SJCRH30 (cell line): Measurements from ENCODE around the gene TNC. TPM values are rescaled to one million over a fixed set of nuclear protein-coding genes. Genes with fewer than 3 reads are reported as not detected.
A peak's percentile ranks its signal among the peaks of the same experiment; 100 is the strongest.

ENCODE experiments used
- DNase-seq, 2 experiments: peaks; one replicate each; pipeline ENCODE4 v3.0.0-alpha.2; 2015 to 2020
- H3K27ac ChIP-seq: fragments of 250-450 bp; sonication (Bioruptor Pico); 2 replicates; pipeline ENCODE4 v1.5.1; 2020; ENCODE audit warnings: mild to moderate bottlenecking, moderate library complexity
- H3K27me3 ChIP-seq: fragments of 250-450 bp; sonication (Bioruptor Pico); 2 replicates; pipeline ENCODE4 v1.5.1; 2020; ENCODE audit warnings: mild to moderate bottlenecking, moderate library complexity
- H3K36me3 ChIP-seq: fragments of 250-450 bp; sonication (Bioruptor Pico); 2 replicates; pipeline ENCODE4 v1.5.1; 2020; ENCODE audit warnings: mild to moderate bottlenecking, moderate library complexity
- H3K4me1 ChIP-seq: fragments of 250-450 bp; sonication (Bioruptor Pico); 2 replicates; pipeline ENCODE4 v1.5.1; 2020; ENCODE audit warnings: mild to moderate bottlenecking, moderate library complexity
- H3K4me3 ChIP-seq: fragments of 250-450 bp; sonication (Bioruptor Pico); 2 replicates; pipeline ENCODE4 v1.5.1; 2020; ENCODE audit warnings: mild to moderate bottlenecking, moderate library complexity
- H3K9me3 ChIP-seq: fragments of 250-450 bp; sonication (Bioruptor Pico); replicated peaks from 2 replicates; pipeline ENCODE4 v1.5.1; 2020; ENCODE audit warnings: mild to moderate bottlenecking, moderate library complexity
- total RNA-seq: library from RNA; depleted of rRNA; stranded (reverse); fragments of >200 nt; shearing (Covaris generic); gene quantifications from 2 replicates; pipeline ENCODE4 v1.2.3, GENCODE V29; 2014; rRNA removed

Gene TNC
- total RNA-seq, 1 experiment from 2014 or later = 181 TPM

DNA sequence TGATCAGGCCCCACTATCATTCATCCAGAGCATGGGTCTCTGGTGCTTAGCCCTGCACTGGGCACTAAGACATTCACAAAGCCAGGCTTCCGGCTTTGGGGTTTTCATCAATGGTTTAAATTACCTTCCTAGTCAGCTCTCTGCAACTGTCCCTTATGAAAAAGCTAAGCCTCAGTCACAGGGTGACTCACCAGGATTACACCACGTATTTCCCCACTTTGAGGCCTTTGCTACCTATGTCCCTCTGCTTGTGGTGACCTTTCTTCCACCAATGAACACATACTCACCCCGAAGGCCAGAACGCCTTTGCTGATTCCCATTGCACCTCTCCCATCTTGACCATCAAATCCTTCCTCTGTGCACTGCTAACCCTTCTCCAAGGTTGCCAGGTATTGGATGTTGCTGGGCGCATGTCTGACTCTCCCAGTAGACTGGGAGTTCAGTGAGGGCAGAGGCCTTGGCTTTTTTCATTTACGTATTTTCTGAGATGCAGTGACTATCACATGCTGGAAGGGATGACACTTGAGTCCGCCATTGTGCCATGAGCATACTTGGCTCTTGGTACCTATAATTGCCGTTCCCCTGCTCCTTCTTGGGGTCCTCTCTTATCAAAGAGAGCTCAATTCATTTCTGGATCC lies 128.9 kb downstream of the TNC start:
- H3K27ac ChIP-seq = no peak overlapping the region
- no peaks in the 10 kb centered on the region; the same call in 1 of the 2 replicates for H3K9me3 ChIP-seq
- peak in 1 of 2 experiments; percentile 24 for DNase-seq
- peaks cover 10% of the 10 kb centered on the region; the same call in 1 of the 2 replicates for H3K4me1 ChIP-seq
- no peaks in the 10 kb centered on the region for H3K36me3 ChIP-seq
- no peaks in the 10 kb centered on the region for H3K27me3 ChIP-seq
- H3K4me3 ChIP-seq = no peak overlapping the region

DNA sequence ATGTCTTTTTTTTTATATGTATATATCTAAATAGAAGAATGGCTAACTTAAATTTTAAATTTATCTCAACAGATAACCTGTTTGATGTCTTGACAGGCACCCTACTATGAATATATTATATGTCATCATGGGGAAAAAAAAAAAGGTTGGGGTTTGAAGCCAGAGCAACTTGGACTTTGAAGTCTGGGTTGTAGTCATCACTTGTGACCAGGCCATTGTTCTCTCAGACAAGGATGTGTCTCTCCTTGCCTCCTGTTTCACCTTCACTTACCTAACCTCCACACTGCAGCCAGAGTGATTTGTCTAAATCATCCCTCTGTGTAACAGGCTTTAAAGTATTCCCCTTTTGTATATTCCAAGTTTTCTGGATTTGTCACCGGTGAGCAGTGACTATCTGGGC lies 130.8 kb downstream of the TNC start:
- no peaks in the 10 kb centered on the region for H3K27me3 ChIP-seq
- H3K27ac ChIP-seq = no peak overlapping the region
- no peaks in the 10 kb centered on the region for H3K36me3 ChIP-seq
- no peak for DNase-seq
- no peak overlapping the region for H3K4me3 ChIP-seq
- H3K9me3 ChIP-seq = no peaks in the 10 kb centered on the region; the same call in 1 of the 2 replicates
- H3K4me1 ChIP-seq = peaks cover 10% of the 10 kb centered on the region; the same call in 1 of the 2 replicates

DNA sequence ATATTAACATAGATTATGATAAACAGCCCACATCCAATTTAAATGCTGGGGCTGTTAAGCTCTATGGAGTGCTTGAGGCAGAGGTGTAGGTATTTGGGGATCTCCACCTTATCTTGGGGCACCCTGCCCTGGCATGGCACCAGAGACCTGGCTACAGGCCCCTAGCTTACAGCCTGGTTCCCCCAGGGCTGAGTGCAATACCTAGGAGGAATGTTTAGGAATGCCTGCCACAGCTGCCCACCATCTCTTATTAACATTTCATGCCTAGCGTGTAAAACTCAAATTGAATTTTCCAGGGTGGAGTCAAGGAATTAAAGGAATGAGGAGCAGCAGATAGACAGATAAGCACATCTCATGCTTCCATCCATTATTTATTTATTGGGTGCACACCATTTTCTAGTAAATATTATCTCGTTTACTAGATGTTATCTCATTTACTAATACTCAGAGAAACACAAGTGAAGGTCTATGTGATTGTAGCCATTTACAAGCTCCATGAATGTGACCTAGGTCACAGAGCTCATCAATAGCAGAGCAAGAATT lies 131.9 kb downstream of the TNC start:
- no peaks in the 10 kb centered on the region; the same call in 1 of the 2 replicates for H3K9me3 ChIP-seq
- H3K27ac ChIP-seq = no peak overlapping the region
- no peaks in the 10 kb centered on the region for H3K27me3 ChIP-seq
- H3K4me3 ChIP-seq = no peak overlapping the region
- H3K36me3 ChIP-seq = no peaks in the 10 kb centered on the region
- H3K4me1 ChIP-seq = peaks cover 10% of the 10 kb centered on the region; the same call in 1 of the 2 replicates
- DNase-seq = peak in 1 of 2 experiments; percentile 11

DNA sequence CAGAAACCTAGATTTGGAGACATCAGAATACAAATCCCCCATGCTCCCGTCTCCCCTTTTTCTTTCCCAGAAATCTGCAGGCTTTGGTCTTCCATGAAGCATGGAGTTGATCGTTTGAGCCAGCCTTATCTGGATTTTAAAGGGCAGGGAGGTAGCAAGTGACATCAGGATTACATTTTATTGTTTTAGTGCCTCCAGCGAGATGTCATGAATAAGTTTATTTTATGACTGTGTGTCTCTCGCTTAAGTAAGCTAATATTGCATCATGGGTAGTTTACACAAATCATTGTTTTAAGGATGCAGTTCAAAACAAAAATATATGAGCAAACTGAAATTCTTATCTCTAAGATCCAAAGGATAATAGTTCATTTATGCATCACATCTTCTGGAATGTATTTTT lies 136.9 kb downstream of the TNC start:
- Histone ChIP-seq H3K27ac (no peak overlapping the region), H3K4me1 (peaks cover 3% of the 10 kb centered on the region; the same call in 1 of the 2 replicates), H3K9me3 (no peaks in the 10 kb centered on the region), H3K27me3 (no peaks in the 10 kb centered on the region), H3K36me3 (no peaks in the 10 kb centered on the region), H3K4me3 (no peak overlapping the region)
- DNase-seq = no peak

DNA sequence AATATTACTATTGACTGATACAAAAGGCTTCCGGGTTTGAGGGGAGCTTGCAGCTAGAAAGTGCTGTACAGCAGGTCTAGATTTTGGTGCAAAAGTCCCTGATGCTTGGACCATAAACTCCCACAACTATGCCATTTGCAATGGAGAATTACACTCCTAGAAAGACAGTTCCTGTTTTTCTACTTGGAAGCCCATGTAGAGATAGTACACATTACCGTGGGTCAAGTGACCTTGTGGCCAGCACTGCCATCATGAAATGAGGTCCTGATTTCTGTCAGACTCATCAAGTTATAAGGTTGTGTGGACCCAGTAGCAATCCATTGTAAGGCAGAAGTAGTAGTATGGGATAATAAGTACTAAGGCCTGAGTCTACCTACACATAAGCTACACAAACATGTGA lies 144.7 kb downstream of the TNC start:
- Histone ChIP-seq H3K36me3 (no peaks in the 10 kb centered on the region), H3K27ac (no peak overlapping the region), H3K4me1 (0 out of 2 replicates have a peak, but pooled peaks cover 4% of the 10 kb centered on the region), H3K9me3 (no peaks in the 10 kb centered on the region), H3K27me3 (no peaks in the 10 kb centered on the region), H3K4me3 (no peak overlapping the region)
- no peak for DNase-seq

DNA sequence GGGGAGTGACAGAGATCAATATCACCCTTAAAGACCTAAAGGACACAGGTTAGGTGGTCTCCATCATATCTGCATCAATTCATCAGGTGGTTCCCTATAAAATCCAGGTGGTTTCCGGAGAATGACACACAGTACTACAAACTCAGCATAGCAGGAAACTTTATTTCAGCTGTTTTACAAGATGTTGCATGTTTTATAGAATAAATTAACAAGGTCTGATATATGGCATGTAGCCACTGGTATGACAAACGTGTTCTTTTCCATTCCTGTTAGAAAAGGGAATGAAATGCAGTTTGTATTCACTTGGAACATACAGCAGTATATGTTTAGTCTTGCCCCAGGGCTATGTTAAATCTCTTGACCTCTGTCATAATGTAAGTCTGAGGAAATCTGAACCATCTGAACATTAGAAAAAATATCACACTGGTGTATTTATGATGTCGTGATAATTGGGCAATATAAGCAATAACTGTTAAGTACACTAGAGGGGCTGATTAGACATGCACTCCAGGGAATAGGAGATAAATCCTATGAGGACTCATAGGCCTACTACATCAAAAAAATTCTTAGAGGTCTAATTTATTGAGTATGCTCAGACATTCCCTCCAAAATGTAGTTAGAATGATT lies 145.3 kb downstream of the TNC start:
- no peak overlapping the region for H3K4me3 ChIP-seq
- no peaks in the 10 kb centered on the region for H3K36me3 ChIP-seq
- no peaks in the 10 kb centered on the region for H3K9me3 ChIP-seq
- H3K4me1 ChIP-seq = 0 out of 2 replicates have a peak, but pooled peaks cover 4% of the 10 kb centered on the region
- DNase-seq = no peak
- H3K27ac ChIP-seq = no peak overlapping the region
- no peaks in the 10 kb centered on the region for H3K27me3 ChIP-seq

Other genes starting within 250 kb of the TNC start
- not detected in 2 replicates for gene TNFSF8, start 187.6 kb downstream of the TNC start, total RNA-seq